Esophagus squamous epithelium (tissue), 5 donors: ENCODE measurements around the gene MS4A4A. TPM values are rescaled to one million over a fixed set of nuclear protein-coding genes. Genes with fewer than 3 reads are reported as not detected.

Source experiments
- DNase-seq: peaks from one replicate; lab custom pipeline; 2025; lab: John Stamatoyannopoulos, UW
- H3K27ac ChIP-seq, 4 donors: fragments of 200-600 bp; sonication (generic); one replicate each; pipeline ENCODE4 v1.5.1; 2016 to 2019; ENCODE audit warnings: mild to moderate bottlenecking in 1 of 4
- H3K27me3 ChIP-seq, 4 donors: fragments of 200-600 bp; sonication (generic); 1 replicate in 3 of 4; 2 replicates in 1 of 4; pipeline versions ENCODE4 v1.5.1 to v1.6.0; 2017 to 2021; ENCODE audit warnings: antibody characterized with exemption in 1 of 4
- H3K36me3 ChIP-seq, 3 donors: fragments of 200-600 bp; sonication (generic); one replicate each; pipeline ENCODE4 v1.5.1; 2016 to 2019
- H3K4me1 ChIP-seq, 3 donors: fragments of 200-600 bp; sonication (generic); one replicate each; pipeline ENCODE4 v1.5.1; 2017 to 2019
- H3K4me3 ChIP-seq, 4 donors: fragments of 200-600 bp; sonication (generic); 1 replicate in 3 of 4; 2 replicates in 1 of 4; pipeline ENCODE4 v1.5.1; 2016 to 2019; ENCODE audit warnings: mild to moderate bottlenecking in 2 of 4, moderate library complexity in 1 of 4
- H3K9me3 ChIP-seq, 3 donors: fragments of 200-600 bp; sonication (generic); one replicate each; pipeline ENCODE4 v1.5.1; 2016 to 2019
- POLR2A ChIP-seq, 4 donors: fragments of 450-650 bp; IDR thresholded peaks; one replicate each; pipeline ENCODE4 v1.6.1; 2017; ENCODE audit warnings: antibody characterized with exemption in 4 of 4, mild to moderate bottlenecking in 4 of 4, moderate library complexity in 3 of 4
- WGBS, 2 donors: methylation state at CpG; one replicate each; pipeline ENCODE4 v1.1.5; 2018; 5-methylcytosine and 5-hydroxymethylcytosine counted together
- intact Hi-C: fragments of 100-400 bp; cut with DNase I; formaldehyde crosslinking; loops from one replicate; pipeline ENCODE4 v1.15.0; 2022
- total RNA-seq, 4 donors: library from RNA; depleted of rRNA; stranded (reverse); fragments of >200 nt; gene quantifications; one replicate each; pipeline ENCODE4 v1.1.0, GENCODE V29; 2016
- TF ChIP-seq, protein P1 (sequence below), 6 experiments: fragments of 450-650 bp in 4 of 6; fragments of 200-600 bp in 2 of 6; sonication (generic) in 2 of 6; IDR thresholded peaks; one replicate each; pipeline ENCODE4 v1.5.1; 2016 to 2019; ENCODE audit warnings: antibody characterized with exemption in 6 of 6, mild to moderate bottlenecking in 4 of 6, moderate library complexity in 4 of 6
- donor health status: DM: yes; HTN: yes; CAD: no.

The MS4A4A gene
- total RNA-seq, 4 donors from 2014 or later = 0.42 to 32.0 (median 8.3) TPM

DNA sequence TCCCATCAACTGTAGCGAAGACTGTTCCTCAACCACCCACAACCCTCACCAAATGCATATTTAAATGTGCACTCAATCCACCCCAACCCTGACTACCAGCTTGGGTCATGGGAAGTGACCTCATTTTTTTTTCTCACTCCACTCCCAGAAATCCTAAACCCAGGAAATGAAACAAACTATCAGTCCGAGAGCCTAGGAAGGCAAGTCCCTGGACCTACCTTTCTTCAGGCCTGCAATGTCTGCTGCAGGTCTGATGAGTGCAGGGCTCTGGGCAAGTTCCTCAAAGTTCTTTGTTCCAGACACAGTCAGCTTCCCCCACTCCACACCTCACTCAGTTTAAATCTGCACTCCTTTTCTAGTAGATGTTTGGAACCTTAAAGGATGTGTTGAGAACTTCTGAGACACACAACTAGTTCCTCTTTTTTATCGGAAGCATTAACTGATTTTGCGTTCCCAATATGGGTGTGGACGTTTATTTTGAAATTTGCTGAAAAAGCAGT, 37.7 kb upstream of the MS4A4A start, which contains the start of gene MS4A4E:
TSS of gene MS4A4E (minus strand) at position 398 of the 500 bp plus-strand sequence. CDS start 13,082 bp downstream, outside the sequence.
- Histone ChIP-seq H3K27ac (peak within 1 kb of the TSS in 2 of 4 donors; percentile 7 to 15), H3K4me1 (no peaks in the 10 kb centered on the region), H3K9me3 (no peaks in the 10 kb centered on the region), H3K36me3 (no peaks in the 10 kb centered on the region), H3K27me3 (no peaks in the 10 kb centered on the region), H3K4me3 (peak within 1 kb of the TSS in 2 of 4 donors; percentile 4 to 18)
- 63 to 68% methylated on average over 5 of the region's 5 CpGs for WGBS, 2 donors
- TF ChIP-seq POLR2A (IDR thresholded peaks at IDR 0.05) = no peak
- TF ChIP-seq, protein P1, sequence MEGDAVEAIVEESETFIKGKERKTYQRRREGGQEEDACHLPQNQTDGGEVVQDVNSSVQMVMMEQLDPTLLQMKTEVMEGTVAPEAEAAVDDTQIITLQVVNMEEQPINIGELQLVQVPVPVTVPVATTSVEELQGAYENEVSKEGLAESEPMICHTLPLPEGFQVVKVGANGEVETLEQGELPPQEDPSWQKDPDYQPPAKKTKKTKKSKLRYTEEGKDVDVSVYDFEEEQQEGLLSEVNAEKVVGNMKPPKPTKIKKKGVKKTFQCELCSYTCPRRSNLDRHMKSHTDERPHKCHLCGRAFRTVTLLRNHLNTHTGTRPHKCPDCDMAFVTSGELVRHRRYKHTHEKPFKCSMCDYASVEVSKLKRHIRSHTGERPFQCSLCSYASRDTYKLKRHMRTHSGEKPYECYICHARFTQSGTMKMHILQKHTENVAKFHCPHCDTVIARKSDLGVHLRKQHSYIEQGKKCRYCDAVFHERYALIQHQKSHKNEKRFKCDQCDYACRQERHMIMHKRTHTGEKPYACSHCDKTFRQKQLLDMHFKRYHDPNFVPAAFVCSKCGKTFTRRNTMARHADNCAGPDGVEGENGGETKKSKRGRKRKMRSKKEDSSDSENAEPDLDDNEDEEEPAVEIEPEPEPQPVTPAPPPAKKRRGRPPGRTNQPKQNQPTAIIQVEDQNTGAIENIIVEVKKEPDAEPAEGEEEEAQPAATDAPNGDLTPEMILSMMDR (IDR thresholded peaks at IDR 0.05) = no peak
- no peak for DNase-seq
- intact Hi-C loops = no loop called here

DNA sequence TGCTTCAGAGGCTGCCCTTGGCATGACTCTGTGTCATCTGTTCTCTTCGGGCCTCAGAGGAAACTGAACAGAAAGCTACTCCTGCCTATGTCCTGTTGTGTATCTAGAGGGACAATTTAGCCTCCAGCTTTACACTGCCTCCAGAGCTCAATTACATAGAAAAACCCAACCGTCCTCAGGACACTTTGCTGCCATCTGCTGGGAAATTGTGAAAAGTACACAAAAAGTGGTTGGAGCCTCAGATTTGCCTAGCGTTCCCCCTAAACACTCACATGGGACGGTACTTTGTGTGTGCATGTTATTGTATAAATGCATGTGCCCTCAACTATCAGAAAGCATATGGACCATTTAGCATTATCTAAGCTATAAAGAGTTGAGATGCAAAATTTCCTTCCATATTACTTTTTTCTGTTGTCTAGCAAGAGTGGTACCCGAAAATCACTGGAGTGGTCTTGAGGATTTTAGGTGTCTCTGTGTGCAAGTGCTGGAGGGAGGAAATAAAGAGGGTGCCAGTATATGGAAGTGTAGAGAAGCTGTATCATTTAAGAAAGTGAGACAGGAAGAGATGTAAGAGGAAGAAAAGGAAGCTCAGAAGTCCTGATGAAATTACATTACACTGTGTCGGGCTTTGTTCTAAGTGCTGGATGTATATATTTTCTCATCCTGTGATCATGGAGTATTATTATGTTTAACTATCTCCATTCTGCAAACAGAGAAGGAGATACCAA, 28.8 kb upstream of the MS4A4A start:
- intact Hi-C loops = no loop called here
- WGBS, 2 donors = 36 to 37% methylated on average over 6 of the region's 6 CpGs
- peaks cover 0 to 11% (median 0%) of the 10 kb centered on the region in 3 donors for H3K9me3 ChIP-seq
- no peaks in the 10 kb centered on the region for H3K36me3 ChIP-seq
- no peaks in the 10 kb centered on the region for H3K27me3 ChIP-seq
- H3K4me1 ChIP-seq = no peaks in the 10 kb centered on the region
- no peak for TF ChIP-seq POLR2A (IDR thresholded peaks at IDR 0.05)
- TF ChIP-seq, protein P1 (IDR thresholded peaks at IDR 0.05) = peak in 4 of 6 experiments; percentile 8 to 34 (median 30)
- peak overlapping the region in 2 of 4 donors; percentile 29 to 54 for H3K27ac ChIP-seq
- DNase-seq = no peak
- no peak overlapping the region for H3K4me3 ChIP-seq

DNA sequence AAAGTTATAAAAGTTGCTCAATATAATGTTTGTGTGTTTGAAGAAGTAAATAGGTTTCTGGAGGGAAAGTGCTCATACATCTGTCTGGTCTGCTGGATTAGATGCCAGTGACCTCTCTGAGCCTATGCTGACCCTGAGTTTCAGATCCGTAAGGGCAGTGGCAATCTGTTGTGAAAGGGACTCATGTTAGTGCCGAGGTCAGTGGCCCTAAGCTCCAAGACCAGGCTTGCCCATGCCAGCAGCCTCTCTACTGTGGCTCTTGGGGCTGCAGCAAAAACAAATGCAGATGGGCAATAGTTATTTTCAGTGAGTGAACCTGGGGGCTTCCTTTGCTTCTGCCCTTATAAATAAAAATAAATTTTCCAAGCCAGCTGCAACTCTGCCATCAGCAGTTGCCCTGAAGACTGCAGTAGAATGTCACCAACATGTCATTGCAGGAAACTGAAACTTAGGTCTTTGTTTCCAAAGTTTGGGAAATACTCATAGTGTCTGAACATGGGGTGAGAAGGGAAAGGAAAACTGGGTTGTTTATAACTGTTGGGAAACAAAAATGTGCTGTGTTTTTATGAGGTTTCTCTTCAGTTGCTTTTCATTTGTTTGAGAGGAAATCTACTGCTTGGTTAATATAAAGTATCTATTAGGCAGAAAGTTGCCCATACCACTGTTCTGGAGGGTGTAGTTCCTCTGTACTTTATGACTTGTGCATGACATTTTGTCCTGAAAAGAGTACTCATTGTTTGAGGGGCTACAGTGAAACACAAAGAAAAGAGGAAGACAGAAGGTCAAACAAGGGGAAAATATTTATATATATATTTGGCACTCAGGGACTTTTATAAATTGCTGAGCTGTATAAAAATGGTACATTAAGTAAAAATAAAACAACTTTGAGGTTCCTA, 28.0 kb upstream of the MS4A4A start:
- Histone ChIP-seq H3K36me3 (no peaks in the 10 kb centered on the region), H3K4me3 (no peak overlapping the region), H3K27ac (peak overlapping the region in 1 of 4 donors; percentile 54), H3K4me1 (no peaks in the 10 kb centered on the region), H3K9me3 (peaks cover 0 to 11% (median 0%) of the 10 kb centered on the region in 3 donors), H3K27me3 (no peaks in the 10 kb centered on the region)
- TF ChIP-seq, protein P1 (IDR thresholded peaks at IDR 0.05) = no peak
- TF ChIP-seq POLR2A (IDR thresholded peaks at IDR 0.05) = no peak
- intact Hi-C loops = no loop called here
- WGBS, 2 donors = 44 to 49% methylated on average over 2 of the region's 2 CpGs
- no peak for DNase-seq

DNA sequence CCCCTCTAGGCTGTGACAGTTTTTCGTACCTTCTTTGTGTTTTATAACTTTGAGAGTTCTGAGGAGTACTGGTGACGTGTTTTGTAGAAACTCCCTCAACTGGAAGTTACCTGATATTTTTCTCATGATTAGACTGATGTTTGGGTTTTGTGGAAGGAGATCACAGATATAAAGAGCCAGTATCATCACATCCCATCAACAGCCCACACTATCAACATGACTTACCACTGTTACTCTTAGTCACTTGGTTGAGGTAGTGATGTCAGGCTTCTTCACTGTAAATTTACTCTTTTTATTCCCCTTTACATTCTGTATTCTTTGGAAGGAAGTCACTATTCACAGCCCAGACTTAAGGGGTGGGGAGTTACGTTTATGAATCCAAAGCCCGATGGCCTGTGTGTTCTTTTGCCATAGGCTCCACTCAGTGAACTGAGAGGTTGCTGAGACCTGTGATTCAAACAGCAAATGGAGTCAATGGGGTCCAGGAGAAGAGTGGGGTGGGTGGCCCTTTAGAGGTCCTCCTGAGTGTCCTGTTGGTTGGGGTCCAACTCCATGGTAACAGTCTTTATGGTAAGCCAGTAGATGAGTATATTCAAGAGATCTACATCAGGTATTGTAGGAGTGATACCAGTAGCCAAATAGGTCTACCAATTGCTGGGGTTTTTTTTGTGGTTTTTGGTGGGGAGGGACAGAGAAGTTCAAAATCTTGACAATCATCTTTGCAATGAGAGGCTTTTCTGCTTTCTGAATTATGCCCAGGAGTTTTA, 22.3 kb upstream of the MS4A4A start:
- H3K4me3 ChIP-seq = no peak overlapping the region
- H3K27ac ChIP-seq = no peak overlapping the region
- no peaks in the 10 kb centered on the region for H3K4me1 ChIP-seq
- DNase-seq = no peak
- H3K36me3 ChIP-seq = no peaks in the 10 kb centered on the region
- TF ChIP-seq, protein P1 (IDR thresholded peaks at IDR 0.05) = no peak
- TF ChIP-seq POLR2A (IDR thresholded peaks at IDR 0.05) = no peak
- peaks cover 0 to 11% (median 0%) of the 10 kb centered on the region in 3 donors for H3K9me3 ChIP-seq
- H3K27me3 ChIP-seq = no peaks in the 10 kb centered on the region
- intact Hi-C loops = no loop called here
- WGBS, 2 donors = 79 to 91% methylated on average over 3 to 4 of the region's 4 CpGs
